IMR-90 (cell line): ENCODE measurements around the gene DUSP23. TPM values are rescaled to one million over a fixed set of nuclear protein-coding genes. Genes with fewer than 3 reads are reported as not detected.

Experiments
- ATAC-seq: fragments of 200-7000 bp; cut with Tn5 transposase; 2 replicates; pipeline ENCODE4 v1.9.1; 2020; ENCODE audit warnings: low read depth, mild to moderate bottlenecking, moderate library complexity
- BruUV-seq: library from RNA; stranded (reverse); fragments of 400-500 nt; replicated peaks from 2 replicates; lab custom pipeline; 2021; lab: Mats Ljungman, UMichigan
- CTCF ChIA-PET: fragments of 300-600 bp; formaldehyde crosslinking; extraction: SDS; loops from one replicate; lab custom pipeline; 2021; ENCODE audit warnings: antibody characterized with exemption; lab: Yijun Ruan, JAX
- POLR2A ChIA-PET: fragments of 300-600 bp; sonication (Branson Sonifier 250); formaldehyde crosslinking; loops from one replicate; lab custom pipeline; 2022; ENCODE audit warnings: antibody characterized with exemption; ENCODE audit not compliant: unreplicated experiment; lab: Charles Lee
- DNase-seq: peaks from one replicate; pipeline ENCODE4 v3.0.0; 2013
- H2AFZ ChIP-seq: replicated peaks from 2 replicates; pipeline ENCODE3; 2013; ENCODE audit warnings: low read length, mild to moderate bottlenecking; ENCODE audit not compliant: poor library complexity
- H2AK5ac ChIP-seq: 2 replicates; pipeline ENCODE4 v1.6.1; 2013; ENCODE audit warnings: low read depth, low read length, inconsistent platforms
- H2AK9ac ChIP-seq: replicated peaks from 2 replicates; pipeline ENCODE3; 2013; ENCODE audit warnings: mild to moderate bottlenecking, low read depth, low read length, moderate library complexity; ENCODE audit not compliant: poor library complexity
- H2BK120ac ChIP-seq: 2 replicates; pipeline ENCODE4 v1.6.1; 2013; ENCODE audit warnings: low read depth, low read length, inconsistent platforms
- H2BK15ac ChIP-seq: 3 replicates; pipeline ENCODE4 v1.6.1; 2013; ENCODE audit warnings: low read depth, low read length, inconsistent platforms
- H2BK20ac ChIP-seq: 2 replicates; pipeline ENCODE4 v1.6.1; 2013; ENCODE audit warnings: low read depth, mild to moderate bottlenecking, inconsistent platforms, low read length, moderate library complexity
- H2BK5ac ChIP-seq: 2 replicates; pipeline ENCODE4 v1.6.1; 2013; ENCODE audit warnings: mild to moderate bottlenecking, low read depth, low read length, inconsistent platforms; ENCODE audit not compliant: poor library complexity, severe bottlenecking
- H3K14ac ChIP-seq: replicated peaks from 2 replicates; pipeline ENCODE4 v1.6.1; 2013; ENCODE audit warnings: low read depth, low read length, inconsistent platforms
- H3K18ac ChIP-seq: 2 replicates; pipeline ENCODE4 v1.6.1; 2013; ENCODE audit warnings: low read depth, low read length, control low read depth
- H3K23ac ChIP-seq: 2 replicates; pipeline ENCODE4 v1.6.1; 2013; ENCODE audit warnings: low read depth, low read length, inconsistent platforms
- H3K27ac ChIP-seq: 2 replicates; pipeline ENCODE4 v1.5.1; 2013; ENCODE audit warnings: mild to moderate bottlenecking, control low read depth, low read length; ENCODE audit not compliant: insufficient read depth
- H3K27me3 ChIP-seq: 2 replicates; pipeline ENCODE4 v1.6.1; 2013; ENCODE audit warnings: low read length; ENCODE audit not compliant: control insufficient read depth, insufficient read depth
- H3K36me3 ChIP-seq: 2 replicates; pipeline ENCODE4 v1.6.1; 2013; ENCODE audit warnings: low read length, mixed read lengths; ENCODE audit not compliant: control insufficient read depth, insufficient read depth
- H3K4ac ChIP-seq: 2 replicates; pipeline ENCODE4 v1.6.1; 2013; ENCODE audit warnings: low read depth, low read length, inconsistent platforms
- H3K4me1 ChIP-seq: 2 replicates; pipeline ENCODE4 v1.6.1; 2013; ENCODE audit warnings: low read length, mixed read lengths; ENCODE audit not compliant: control insufficient read depth, insufficient read depth
- H3K4me2 ChIP-seq: 2 replicates; pipeline ENCODE4 v1.6.1; 2013; ENCODE audit warnings: low read depth, mild to moderate bottlenecking, control low read depth, low read length, moderate library complexity
- H3K4me3 ChIP-seq: 2 replicates; pipeline ENCODE4 v1.5.1; 2013; ENCODE audit warnings: low read depth, mild to moderate bottlenecking, control low read depth, low read length, moderate library complexity; ENCODE audit not compliant: insufficient read depth
- H3K56ac ChIP-seq: 2 replicates; pipeline ENCODE4 v1.6.1; 2013; ENCODE audit warnings: low read length, inconsistent platforms; ENCODE audit not compliant: insufficient read depth; ENCODE audit errors: extremely low read depth
- H3K79me1 ChIP-seq, 2 experiments: 2 replicates each; pipeline ENCODE4 v1.6.1; 2013; ENCODE audit warnings: low read length in 2 of 2, inconsistent platforms in 1 of 2, low read depth in 1 of 2
- H3K9ac ChIP-seq: 2 replicates; pipeline ENCODE4 v1.6.1; 2013; ENCODE audit warnings: low read depth, low read length, control low read depth
- H3K9me1 ChIP-seq: 2 replicates; pipeline ENCODE4 v1.6.1; 2013; ENCODE audit warnings: low read length, inconsistent platforms; ENCODE audit not compliant: insufficient read depth
- H3K9me3 ChIP-seq: 2 replicates; pipeline ENCODE4 v1.6.1; 2013; ENCODE audit warnings: low read length; ENCODE audit not compliant: control insufficient read depth, insufficient read depth
- H4K20me1 ChIP-seq: 2 replicates; pipeline ENCODE4 v1.6.1; 2013; ENCODE audit warnings: low read length, inconsistent platforms; ENCODE audit not compliant: insufficient read depth
- H4K5ac ChIP-seq: 2 replicates; pipeline ENCODE4 v1.6.1; 2013; ENCODE audit warnings: mild to moderate bottlenecking, low read depth, low read length, control low read depth
- H4K8ac ChIP-seq, 2 experiments: 2 replicates each; pipeline ENCODE4 v1.6.1; 2013; ENCODE audit warnings: low read depth in 2 of 2, low read length in 2 of 2, control low read depth in 1 of 2, inconsistent platforms in 1 of 2
- H4K91ac ChIP-seq: 2 replicates; pipeline ENCODE4 v1.6.1; 2013; ENCODE audit warnings: low read depth, low read length, inconsistent platforms; ENCODE audit not compliant: insufficient read depth
- BHLHE40 ChIP-seq: fragments of 150-350 bp; IDR thresholded peaks from 2 replicates; pipeline ENCODE4 v1.6.1; 2016; ENCODE audit warnings: mild to moderate bottlenecking, low read depth, low read length
- CEBPB ChIP-seq: IDR thresholded peaks from 2 replicates; pipeline ENCODE4 v1.6.1; 2012; ENCODE audit warnings: low read depth, low read length, improper control_type of control experiment
- CHD1 ChIP-seq: IDR thresholded peaks from 2 replicates; pipeline ENCODE4 v1.6.1; 2012; ENCODE audit warnings: low read depth, low read length, improper control_type of control experiment
- ELK1 ChIP-seq: fragments of 150-350 bp; IDR thresholded peaks from 2 replicates; pipeline ENCODE4 v1.6.1; 2016; ENCODE audit warnings: low read depth, mild to moderate bottlenecking, low read length, moderate library complexity, borderline replicate concordance
- FOS ChIP-seq: fragments of 150-350 bp; IDR thresholded peaks from 2 replicates; pipeline ENCODE4 v1.6.1; 2016; ENCODE audit warnings: low read depth, low read length
- MAFK ChIP-seq: IDR thresholded peaks from 2 replicates; pipeline ENCODE4 v1.6.1; 2012; ENCODE audit warnings: low read depth, low read length, improper control_type of control experiment
- MAZ ChIP-seq: IDR thresholded peaks from 2 replicates; pipeline ENCODE4 v1.6.1; 2012; ENCODE audit warnings: low read depth, mild to moderate bottlenecking, low read length, improper control_type of control experiment, moderate library complexity, borderline replicate concordance
- MXI1 ChIP-seq: IDR thresholded peaks from 2 replicates; pipeline ENCODE4 v1.6.1; 2012; ENCODE audit warnings: low read depth, mild to moderate bottlenecking, low read length, moderate library complexity, borderline replicate concordance
- NFE2L2 ChIP-seq: fragments of 150-350 bp; IDR thresholded peaks from 2 replicates; pipeline ENCODE4 v1.6.1; 2016; ENCODE audit warnings: low read depth, mild to moderate bottlenecking, low read length
- POLR2A ChIP-seq: IDR thresholded peaks from 2 replicates; pipeline ENCODE4 v1.6.1; 2012; ENCODE audit warnings: mild to moderate bottlenecking, low read depth, low read length
- RCOR1 ChIP-seq: IDR thresholded peaks from 2 replicates; pipeline ENCODE4 v1.6.1; 2012; ENCODE audit warnings: mild to moderate bottlenecking, low read length, improper control_type of control experiment; ENCODE audit not compliant: insufficient replicate concordance
- SMC3 ChIP-seq: fragments of 150-350 bp; IDR thresholded peaks from 2 replicates; pipeline ENCODE4 v1.6.1; 2016; ENCODE audit warnings: low read depth, mild to moderate bottlenecking, antibody characterized with exemption, low read length, moderate library complexity
- USF2 ChIP-seq: fragments of 150-350 bp; IDR thresholded peaks from 2 replicates; pipeline ENCODE4 v1.6.1; 2017; ENCODE audit warnings: mild to moderate bottlenecking, antibody characterized with exemption, low read length, low read depth
- WGBS, 2 experiments: methylation state at CpG; one replicate each; pipeline versions ENCODE4 v1.1.5 to v1.1.7; 2013; ENCODE audit warnings: missing lambda C conversion rate in 2 of 2; ENCODE audit not compliant: insufficient read length in 1 of 2; ENCODE audit errors: extremely low coverage in 2 of 2; 5-methylcytosine and 5-hydroxymethylcytosine counted together
- dilution Hi-C: fragments of 300-500 bp; cut with HindIII; formaldehyde crosslinking; loops from one replicate; pipeline ENCODE4 v1.14.3; 2018; ENCODE audit warnings: low sequenced_read_pairs; ENCODE audit not compliant: unreplicated experiment
- in situ Hi-C: fragments of 300-500 bp; cut with MboI; formaldehyde crosslinking; loops from 3 replicates; pipeline ENCODE4 v1.14.3; 2019; ENCODE audit warnings: low sequenced_read_pairs, inconsistent platforms, mixed read lengths
- intact Hi-C: fragments of 100-400 bp; cut with micrococcal nuclease; formaldehyde crosslinking; loops from 2 replicates; pipeline ENCODE4 v1.10.0; 2022
- polyA plus RNA-seq, 3 experiments: library from polyadenylated mRNA; depleted of rRNA; stranded (reverse); fragments of >200 nt; gene quantifications; 2 replicates each; pipeline ENCODE4 v1.2.3, GENCODE V29; 2012; ENCODE audit warnings: low replicate concordance in 1 of 3
- total RNA-seq: library from RNA; depleted of rRNA; stranded (reverse); fragments of >200 nt; gene quantifications from 2 replicates; pipeline ENCODE4 v1.2.3, GENCODE V29; 2012
- TF ChIP-seq, protein P1 (sequence below): conservative IDR thresholded peaks from 2 replicates; pipeline ENCODE4 v1.5.1; 2012; ENCODE audit warnings: mild to moderate bottlenecking, low read depth, low read length, improper control_type of control experiment

DUSP23 gene
- total and polyA plus RNA-seq, 2 of the 4 experiments (the other 2 are of a cell fraction), result 4.1 to 12.9 TPM

DNA sequence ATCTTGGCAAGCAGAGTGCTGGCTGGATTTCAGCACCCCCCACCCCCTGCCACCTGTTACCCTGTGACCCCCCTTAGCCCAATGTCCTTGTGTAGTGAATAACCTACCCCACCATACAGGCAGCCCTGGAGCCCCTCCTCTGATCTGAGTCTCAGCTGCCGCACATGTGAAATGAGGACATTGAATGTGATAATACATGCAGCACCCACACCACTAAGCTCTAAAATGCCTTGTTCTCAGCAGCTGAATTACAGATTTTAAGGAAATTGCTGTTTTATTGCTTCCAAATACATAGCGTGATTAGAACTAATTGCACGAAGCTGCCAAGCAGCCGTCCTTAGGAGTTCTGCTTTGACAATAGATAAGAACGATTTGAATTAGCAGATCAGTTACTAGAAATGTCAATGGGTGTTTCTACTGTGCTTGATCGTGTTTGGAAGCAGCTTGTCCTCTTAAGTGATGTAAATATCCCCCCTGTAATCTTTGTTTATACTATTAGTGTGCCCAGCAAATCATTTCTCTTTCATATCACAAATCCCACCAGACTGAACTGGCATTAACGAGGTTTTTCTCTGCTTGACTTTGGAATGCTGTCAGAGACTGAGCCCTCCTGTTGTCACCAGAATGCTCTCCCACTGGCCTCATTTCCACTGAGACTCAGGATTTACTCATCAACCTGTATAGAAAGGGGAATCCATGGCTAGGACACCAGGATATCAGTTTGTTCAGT, 50.8 kb downstream of the DUSP23 start:
- no peak overlapping the region; the same call in 1 of the 2 replicates for H3K23ac ChIP-seq
- no peak overlapping the region for H2AK5ac ChIP-seq
- no peak overlapping the region for H4K91ac ChIP-seq
- peaks cover 2% of the 10 kb centered on the region for H3K4me1 ChIP-seq
- no peaks in the 10 kb centered on the region for H4K20me1 ChIP-seq
- no peak overlapping the region for H2AFZ ChIP-seq
- no peaks in the 10 kb centered on the region for H3K79me1 ChIP-seq
- no peak overlapping the region for H4K8ac ChIP-seq
- ChIA-PET POLR2A (no interaction called here), CTCF (interaction anchor here (1.1 to 1.9 kb wide), 2 partner anchors 23 to 59 kb away, joined by 3 to 10 read pairs; no protein-coding TSS in a partner anchor)
- no peaks in the 10 kb centered on the region for H3K27me3 ChIP-seq
- no peak overlapping the region for H2BK15ac ChIP-seq
- DNase-seq (no peak), ATAC-seq (no peak)
- intact Hi-C loops (loop anchor here (10.0 kb wide), 1 partner anchor 1553 kb away; no protein-coding TSS in a partner anchor), in situ Hi-C loops (no loop called here), dilution Hi-C loops (no loop called here)
- H2AK9ac ChIP-seq, result no peak overlapping the region
- no peak overlapping the region for H3K18ac ChIP-seq
- no peak overlapping the region for H3K4me2 ChIP-seq
- no peaks in the 10 kb centered on the region for H3K36me3 ChIP-seq
- TF ChIP-seq NFE2L2, result no peak
- TF ChIP-seq, protein P1, sequence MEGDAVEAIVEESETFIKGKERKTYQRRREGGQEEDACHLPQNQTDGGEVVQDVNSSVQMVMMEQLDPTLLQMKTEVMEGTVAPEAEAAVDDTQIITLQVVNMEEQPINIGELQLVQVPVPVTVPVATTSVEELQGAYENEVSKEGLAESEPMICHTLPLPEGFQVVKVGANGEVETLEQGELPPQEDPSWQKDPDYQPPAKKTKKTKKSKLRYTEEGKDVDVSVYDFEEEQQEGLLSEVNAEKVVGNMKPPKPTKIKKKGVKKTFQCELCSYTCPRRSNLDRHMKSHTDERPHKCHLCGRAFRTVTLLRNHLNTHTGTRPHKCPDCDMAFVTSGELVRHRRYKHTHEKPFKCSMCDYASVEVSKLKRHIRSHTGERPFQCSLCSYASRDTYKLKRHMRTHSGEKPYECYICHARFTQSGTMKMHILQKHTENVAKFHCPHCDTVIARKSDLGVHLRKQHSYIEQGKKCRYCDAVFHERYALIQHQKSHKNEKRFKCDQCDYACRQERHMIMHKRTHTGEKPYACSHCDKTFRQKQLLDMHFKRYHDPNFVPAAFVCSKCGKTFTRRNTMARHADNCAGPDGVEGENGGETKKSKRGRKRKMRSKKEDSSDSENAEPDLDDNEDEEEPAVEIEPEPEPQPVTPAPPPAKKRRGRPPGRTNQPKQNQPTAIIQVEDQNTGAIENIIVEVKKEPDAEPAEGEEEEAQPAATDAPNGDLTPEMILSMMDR, result no peak
- no peak for TF ChIP-seq MAFK
- no peak for TF ChIP-seq CHD1
- no peak for TF ChIP-seq ELK1
- no peak for TF ChIP-seq CEBPB
- no peak for TF ChIP-seq MXI1
- TF ChIP-seq FOS, result no peak
- no peak for TF ChIP-seq USF2
- TF ChIP-seq MAZ, result no peak
- no peak for TF ChIP-seq SMC3
- TF ChIP-seq RCOR1, result no peak
- no peak for TF ChIP-seq POLR2A
- no peak for TF ChIP-seq BHLHE40
- 0 out of 2 replicates have a peak, but pooled peaks cover 3% of the 10 kb centered on the region for H3K9me1 ChIP-seq
- BruUV-seq, result no TSS peak
- H3K27ac ChIP-seq, result no peak overlapping the region
- H2BK20ac ChIP-seq, result no peak overlapping the region
- H3K9me3 ChIP-seq, result no peaks in the 10 kb centered on the region
- no peak overlapping the region for H4K5ac ChIP-seq
- no peak overlapping the region for H3K9ac ChIP-seq
- 33% methylated on average over 1 of the region's 7 CpGs; no CpG with 5 or more reads in 1 of the 2 experiments for WGBS, 2 experiments
- no peak overlapping the region for H3K4ac ChIP-seq
- H2BK5ac ChIP-seq, result no peak overlapping the region
- no peak overlapping the region for H3K4me3 ChIP-seq
- no peak overlapping the region for H3K56ac ChIP-seq
- no peak overlapping the region for H3K14ac ChIP-seq
- no peak overlapping the region for H2BK120ac ChIP-seq
